ENCODE data around the gene LAMC1.

LAMC1 gene

DNA sequence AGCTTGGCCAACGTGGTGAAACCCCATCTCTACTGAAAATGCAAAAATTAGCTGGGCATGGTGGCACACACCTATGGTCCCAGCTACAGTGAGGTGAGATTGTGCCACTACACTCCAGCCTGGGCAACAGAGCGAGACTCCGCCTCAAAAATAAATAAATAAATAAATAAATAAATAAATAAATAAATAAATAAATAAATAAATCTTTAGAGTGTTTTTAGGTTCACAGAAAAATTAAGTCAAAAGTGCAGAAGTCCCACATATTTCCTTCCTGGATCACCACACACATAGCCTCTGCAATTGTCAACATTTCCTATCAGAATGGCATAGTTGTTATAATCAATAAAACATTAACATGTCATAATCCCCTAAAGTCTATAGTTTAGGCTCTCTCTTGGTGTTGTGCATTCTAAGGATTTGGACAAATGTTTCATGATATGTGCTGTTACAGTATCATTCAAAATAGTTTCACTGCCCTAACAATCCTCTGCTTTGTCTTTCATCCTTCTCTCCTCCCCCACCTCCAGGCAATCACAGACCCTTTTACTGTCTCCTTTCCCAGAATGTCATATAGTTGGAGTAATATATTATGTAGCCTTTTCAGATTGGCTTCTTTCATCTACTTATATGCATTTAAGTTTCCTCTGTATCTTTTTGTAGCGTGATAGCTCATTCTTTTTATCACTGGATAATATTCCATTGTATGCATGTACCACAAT is 58.3 kb downstream of the LAMC1 start:
- no peak overlapping the region for H3K4me3 ChIP-seq (ENCODE audit: low read depth, low read length)
- DNase-seq (ENCODE audit: low read depth, low spot score) = no peak
- in situ Hi-C loops (cut with HindIII; ENCODE audit: low sequenced_read_pairs) = no loop called here
- TF ChIP-seq, protein P1, sequence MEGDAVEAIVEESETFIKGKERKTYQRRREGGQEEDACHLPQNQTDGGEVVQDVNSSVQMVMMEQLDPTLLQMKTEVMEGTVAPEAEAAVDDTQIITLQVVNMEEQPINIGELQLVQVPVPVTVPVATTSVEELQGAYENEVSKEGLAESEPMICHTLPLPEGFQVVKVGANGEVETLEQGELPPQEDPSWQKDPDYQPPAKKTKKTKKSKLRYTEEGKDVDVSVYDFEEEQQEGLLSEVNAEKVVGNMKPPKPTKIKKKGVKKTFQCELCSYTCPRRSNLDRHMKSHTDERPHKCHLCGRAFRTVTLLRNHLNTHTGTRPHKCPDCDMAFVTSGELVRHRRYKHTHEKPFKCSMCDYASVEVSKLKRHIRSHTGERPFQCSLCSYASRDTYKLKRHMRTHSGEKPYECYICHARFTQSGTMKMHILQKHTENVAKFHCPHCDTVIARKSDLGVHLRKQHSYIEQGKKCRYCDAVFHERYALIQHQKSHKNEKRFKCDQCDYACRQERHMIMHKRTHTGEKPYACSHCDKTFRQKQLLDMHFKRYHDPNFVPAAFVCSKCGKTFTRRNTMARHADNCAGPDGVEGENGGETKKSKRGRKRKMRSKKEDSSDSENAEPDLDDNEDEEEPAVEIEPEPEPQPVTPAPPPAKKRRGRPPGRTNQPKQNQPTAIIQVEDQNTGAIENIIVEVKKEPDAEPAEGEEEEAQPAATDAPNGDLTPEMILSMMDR (IDR thresholded peaks at IDR 0.05; ENCODE audit: low read depth, low read length) = no peak

DNA sequence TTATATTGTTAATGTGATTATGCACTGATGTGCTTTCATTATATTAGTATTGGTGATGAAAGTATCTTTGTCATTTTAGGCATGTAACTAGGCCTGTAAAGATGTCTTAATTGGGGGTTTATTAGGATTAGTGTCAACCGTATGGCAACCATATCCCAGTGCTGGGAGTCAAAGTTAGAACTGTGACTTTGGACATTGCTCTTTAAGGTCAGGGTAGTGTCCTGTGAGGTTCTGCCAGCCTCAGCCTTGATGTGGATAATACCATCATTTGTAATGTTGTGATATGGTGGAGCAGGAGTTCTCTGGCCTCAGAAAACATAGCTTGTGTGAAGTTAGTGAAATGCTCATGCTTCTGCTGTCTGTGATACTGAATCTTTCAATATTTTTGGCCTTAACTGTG is 59.4 kb downstream of the LAMC1 start:
- in situ Hi-C loops (cut with HindIII; ENCODE audit: low sequenced_read_pairs) = no loop called here
- no peak for DNase-seq (ENCODE audit: low read depth, low spot score)
- TF ChIP-seq, protein P1 (IDR thresholded peaks at IDR 0.05; ENCODE audit: low read depth, low read length) = no peak
- H3K4me3 ChIP-seq (ENCODE audit: low read depth, low read length) = no peak overlapping the region

DNA sequence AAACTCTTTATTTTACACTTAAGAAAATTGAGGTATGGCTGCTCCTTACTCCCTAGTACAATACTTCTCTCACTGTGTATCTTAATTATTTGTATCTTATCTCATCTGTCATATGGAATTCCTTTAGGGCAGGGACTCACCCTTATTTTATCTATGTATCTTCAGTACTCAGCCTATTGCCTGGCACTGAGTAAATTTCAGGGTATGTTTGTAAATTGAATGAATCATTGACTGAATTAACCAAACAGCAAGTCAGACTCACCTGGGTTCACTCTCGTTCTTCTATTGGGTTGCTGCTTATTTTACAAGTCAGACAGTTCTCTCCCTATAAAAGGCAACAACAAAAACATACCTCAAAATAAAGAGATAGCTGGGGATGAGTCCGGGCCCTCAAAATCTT is 63.8 kb downstream of the LAMC1 start:
- no peak overlapping the region for H3K4me3 ChIP-seq (ENCODE audit: low read depth, low read length)
- no peak for DNase-seq (ENCODE audit: low read depth, low spot score)
- TF ChIP-seq, protein P1 (IDR thresholded peaks at IDR 0.05; ENCODE audit: low read depth, low read length) = no peak
- in situ Hi-C loops (cut with HindIII; ENCODE audit: low sequenced_read_pairs) = no loop called here

DNA sequence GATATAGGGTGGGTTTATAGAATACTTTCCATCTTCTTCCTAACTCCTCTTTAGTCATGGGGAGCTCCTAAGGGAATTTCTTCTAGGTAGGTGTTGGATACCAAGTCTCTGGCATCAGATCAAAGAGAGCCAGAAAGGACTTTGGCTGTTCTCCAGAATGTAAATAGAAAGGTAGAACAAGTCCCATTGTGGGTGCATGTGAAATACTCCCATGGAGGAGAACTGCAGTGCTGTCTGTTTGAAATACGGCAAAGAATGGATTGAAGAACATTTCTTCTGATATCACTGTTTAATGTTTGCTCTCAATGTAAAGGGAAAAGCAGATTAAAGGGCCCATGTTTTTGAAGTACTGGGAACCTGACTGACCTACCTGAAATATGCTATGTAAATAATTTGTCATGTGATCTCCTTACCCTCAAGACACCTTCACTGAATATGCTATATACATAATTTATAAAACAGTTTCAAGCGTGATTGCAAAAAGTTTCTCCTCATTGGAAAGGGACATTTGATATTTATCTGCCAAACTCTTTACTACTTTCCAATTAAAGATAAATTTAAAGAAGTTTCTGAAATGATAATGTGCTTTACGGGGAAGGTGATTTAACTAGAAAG is 65.9 kb downstream of the LAMC1 start:
- no peak overlapping the region for H3K4me3 ChIP-seq (ENCODE audit: low read depth, low read length)
- in situ Hi-C loops (cut with HindIII; ENCODE audit: low sequenced_read_pairs) = no loop called here
- no peak for DNase-seq (ENCODE audit: low read depth, low spot score)
- TF ChIP-seq, protein P1 (IDR thresholded peaks at IDR 0.05; ENCODE audit: low read depth, low read length) = no peak

DNA sequence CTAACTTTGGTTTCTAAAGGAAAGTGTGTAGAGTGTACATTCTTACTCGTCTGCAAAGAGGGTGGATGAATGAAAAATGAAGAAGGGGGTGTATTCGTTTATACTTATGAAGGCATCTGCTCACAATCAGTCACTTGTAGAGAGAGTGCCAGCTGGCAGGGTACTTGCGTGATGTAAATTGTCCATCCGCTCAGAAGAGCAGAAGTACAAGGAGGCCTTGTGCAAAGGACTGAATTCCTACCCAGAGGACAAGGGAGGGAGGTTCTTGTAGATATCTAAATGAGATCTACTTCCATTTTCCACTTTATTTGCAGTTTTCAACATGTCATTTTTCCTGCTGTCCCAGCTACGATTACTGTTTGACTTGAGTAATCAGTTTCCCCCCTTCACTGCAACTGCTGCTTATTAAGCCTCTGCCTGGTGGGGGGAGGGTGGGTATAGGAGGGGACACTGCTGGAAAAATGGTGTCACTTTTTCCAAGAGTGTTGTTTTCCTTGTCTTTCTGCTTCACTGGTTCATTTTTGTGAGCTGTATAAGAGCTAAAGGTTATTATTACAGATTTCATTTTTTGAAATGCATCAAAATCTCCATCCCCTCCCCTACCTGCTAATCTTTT is 67.3 kb downstream of the LAMC1 start:
- in situ Hi-C loops (cut with HindIII; ENCODE audit: low sequenced_read_pairs) = no loop called here
- TF ChIP-seq, protein P1 (IDR thresholded peaks at IDR 0.05; ENCODE audit: low read depth, low read length) = no peak
- DNase-seq (ENCODE audit: low read depth, low spot score) = no peak
- no peak overlapping the region for H3K4me3 ChIP-seq (ENCODE audit: low read depth, low read length)

DNA sequence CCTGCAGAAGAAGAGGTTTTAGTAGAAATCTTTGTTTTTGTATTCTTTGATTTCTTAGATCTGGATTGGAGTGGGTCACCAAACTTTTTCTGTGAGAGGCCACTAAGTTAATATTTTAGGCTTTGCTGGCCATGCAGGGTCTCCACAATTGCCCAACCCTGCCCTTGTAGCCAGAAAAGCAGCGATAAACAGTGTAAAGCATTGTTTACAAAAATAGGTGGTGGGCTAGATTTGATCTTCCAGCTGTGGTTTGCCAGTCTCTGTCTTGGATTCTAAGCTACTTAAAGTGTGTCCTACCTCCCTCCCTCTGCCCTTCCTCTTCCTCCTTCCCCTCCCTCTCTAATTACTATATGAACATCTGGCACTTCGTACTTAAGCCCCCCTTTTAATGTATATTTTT is 68.0 kb downstream of the LAMC1 start:
- TF ChIP-seq, protein P1 (IDR thresholded peaks at IDR 0.05; ENCODE audit: low read depth, low read length) = no peak
- DNase-seq (ENCODE audit: low read depth, low spot score) = no peak
- H3K4me3 ChIP-seq (ENCODE audit: low read depth, low read length) = no peak overlapping the region
- in situ Hi-C loops (cut with HindIII; ENCODE audit: low sequenced_read_pairs) = no loop called here

Measured in astrocyte of the spinal cord (primary cell).